ENCODE measurements around the gene PPP1R1C.
"Not testable (repeated sequence)": the region's sequence is repeated elsewhere in the genome, so short reads cannot be mapped to it uniquely, and the experiment has no call there.

PPP1R1C gene

DNA sequence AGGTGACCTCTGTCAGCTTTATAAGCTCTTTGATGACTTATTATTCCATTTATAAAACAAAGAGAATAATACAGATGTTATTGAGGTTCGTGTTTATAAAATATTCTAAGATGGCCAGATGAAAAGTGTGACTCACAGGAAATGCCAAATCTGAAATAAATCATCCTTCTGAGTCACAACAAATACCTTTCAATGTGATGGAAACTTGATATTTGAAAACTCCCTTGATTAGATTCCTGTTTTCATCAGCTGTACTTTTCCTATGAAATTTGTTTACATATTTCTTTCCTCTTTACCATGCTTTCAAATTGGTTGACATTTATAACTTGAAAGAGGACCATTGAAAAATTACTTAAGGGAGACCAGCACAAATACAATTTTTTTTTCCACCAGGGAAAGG, 30.6 kb upstream of the PPP1R1C start:
- DNase-seq (ENCODE audit: low spot score), result no peak
- TF ChIP-seq, protein P1, sequence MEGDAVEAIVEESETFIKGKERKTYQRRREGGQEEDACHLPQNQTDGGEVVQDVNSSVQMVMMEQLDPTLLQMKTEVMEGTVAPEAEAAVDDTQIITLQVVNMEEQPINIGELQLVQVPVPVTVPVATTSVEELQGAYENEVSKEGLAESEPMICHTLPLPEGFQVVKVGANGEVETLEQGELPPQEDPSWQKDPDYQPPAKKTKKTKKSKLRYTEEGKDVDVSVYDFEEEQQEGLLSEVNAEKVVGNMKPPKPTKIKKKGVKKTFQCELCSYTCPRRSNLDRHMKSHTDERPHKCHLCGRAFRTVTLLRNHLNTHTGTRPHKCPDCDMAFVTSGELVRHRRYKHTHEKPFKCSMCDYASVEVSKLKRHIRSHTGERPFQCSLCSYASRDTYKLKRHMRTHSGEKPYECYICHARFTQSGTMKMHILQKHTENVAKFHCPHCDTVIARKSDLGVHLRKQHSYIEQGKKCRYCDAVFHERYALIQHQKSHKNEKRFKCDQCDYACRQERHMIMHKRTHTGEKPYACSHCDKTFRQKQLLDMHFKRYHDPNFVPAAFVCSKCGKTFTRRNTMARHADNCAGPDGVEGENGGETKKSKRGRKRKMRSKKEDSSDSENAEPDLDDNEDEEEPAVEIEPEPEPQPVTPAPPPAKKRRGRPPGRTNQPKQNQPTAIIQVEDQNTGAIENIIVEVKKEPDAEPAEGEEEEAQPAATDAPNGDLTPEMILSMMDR (IDR thresholded peaks at IDR 0.05; ENCODE audit: borderline replicate concordance, control extremely low read depth, extremely low read depth, insufficient read depth, missing control alignments), result no peak
- in situ Hi-C loops (cut with MboI; ENCODE audit: low sequenced_read_pairs, unreplicated experiment), result no loop called here

DNA sequence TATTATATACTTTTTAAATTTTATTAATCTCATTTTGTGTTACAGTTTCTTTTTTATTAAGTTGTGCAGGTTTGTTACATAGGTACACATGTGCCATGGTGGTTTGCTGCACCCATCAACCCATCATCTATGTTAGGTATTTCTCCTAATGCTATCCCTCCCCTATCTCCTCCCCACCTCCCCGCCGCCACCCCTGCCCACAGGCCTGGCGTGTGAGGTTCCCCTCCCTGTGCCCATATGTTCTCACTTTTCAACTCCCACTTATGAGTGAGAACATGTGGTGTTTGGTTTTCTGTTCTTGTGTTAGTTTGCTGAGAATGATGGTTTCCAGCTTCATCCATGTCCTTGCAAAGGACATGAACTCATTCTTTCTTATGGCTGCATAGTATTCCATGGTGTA, 29.8 kb upstream of the PPP1R1C start:
- DNase-seq (ENCODE audit: low spot score), result not testable (repeated sequence)

DNA sequence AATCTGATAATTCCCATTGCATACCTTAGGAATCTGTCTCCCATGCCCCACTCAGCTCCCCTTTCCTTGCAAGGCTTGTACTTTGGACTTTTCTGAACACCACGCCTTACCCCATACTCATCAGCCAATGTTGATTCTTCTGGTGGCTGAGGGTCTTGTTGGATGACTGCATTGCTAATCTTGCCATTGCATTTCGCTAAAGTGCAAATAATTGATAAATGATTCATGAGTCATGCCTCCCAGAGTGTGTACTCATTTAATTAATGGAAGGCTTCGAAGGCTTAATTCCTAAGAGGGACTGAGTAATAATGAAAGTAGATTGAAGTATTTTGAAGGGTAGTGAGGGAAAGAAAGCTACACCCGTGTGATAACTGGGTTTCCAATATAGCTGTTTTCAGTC, 28.0 kb upstream of the PPP1R1C start:
- in situ Hi-C loops (cut with MboI; ENCODE audit: low sequenced_read_pairs, unreplicated experiment), result no loop called here
- TF ChIP-seq, protein P1 (IDR thresholded peaks at IDR 0.05; ENCODE audit: borderline replicate concordance, control extremely low read depth, extremely low read depth, insufficient read depth, missing control alignments), result no peak
- DNase-seq (ENCODE audit: low spot score), result no peak

More for the DNA sequence above, 29.8 kb upstream of the PPP1R1C start:
- in situ Hi-C loops (cut with MboI; ENCODE audit: low sequenced_read_pairs, unreplicated experiment), result not testable (repeated sequence)

DNA sequence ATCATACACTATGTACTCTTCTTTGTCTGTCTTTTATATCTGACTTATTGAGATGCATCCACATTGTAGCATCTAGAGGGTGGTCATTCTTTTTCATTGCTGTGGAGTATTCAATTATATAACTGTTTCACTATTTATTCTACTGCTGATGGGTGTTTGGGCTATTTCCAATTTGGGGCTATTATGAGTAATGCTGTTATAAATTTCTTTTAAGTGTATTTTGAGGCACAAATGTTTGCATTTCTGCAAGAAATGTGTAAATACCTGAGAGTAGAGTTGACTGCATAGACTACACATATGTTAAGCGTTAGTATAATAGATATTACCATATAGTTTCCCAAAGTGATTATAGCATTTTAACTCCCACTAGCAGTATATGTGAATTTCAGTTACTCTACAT, 26.9 kb upstream of the PPP1R1C start:
- TF ChIP-seq, protein P1 (IDR thresholded peaks at IDR 0.05; ENCODE audit: borderline replicate concordance, control extremely low read depth, extremely low read depth, insufficient read depth, missing control alignments), result no peak
- in situ Hi-C loops (cut with MboI; ENCODE audit: low sequenced_read_pairs, unreplicated experiment), result no loop called here
- DNase-seq (ENCODE audit: low spot score), result no peak

DNA sequence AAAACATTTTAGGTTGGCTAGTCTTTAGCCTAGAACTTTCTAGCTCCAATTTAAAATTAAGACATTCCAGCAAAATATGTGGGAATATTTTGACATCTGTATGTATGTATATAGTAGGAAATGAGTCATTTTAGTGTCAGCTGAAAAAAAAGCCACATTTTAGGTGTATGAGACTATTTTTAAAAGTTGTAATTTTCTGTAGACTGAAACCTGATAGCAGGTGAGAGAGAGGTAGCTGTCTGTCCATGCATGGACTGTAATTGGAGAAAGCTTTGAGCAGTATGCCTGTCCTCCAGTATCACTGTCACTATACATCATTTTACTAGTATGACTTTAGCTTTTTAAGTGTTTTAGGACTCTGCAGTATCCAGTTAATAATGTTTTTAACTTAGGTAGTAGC, 26.1 kb upstream of the PPP1R1C start:
- in situ Hi-C loops (cut with MboI; ENCODE audit: low sequenced_read_pairs, unreplicated experiment), result no loop called here
- DNase-seq (ENCODE audit: low spot score), result no peak
- TF ChIP-seq, protein P1 (IDR thresholded peaks at IDR 0.05; ENCODE audit: borderline replicate concordance, control extremely low read depth, extremely low read depth, insufficient read depth, missing control alignments), result no peak

DNA sequence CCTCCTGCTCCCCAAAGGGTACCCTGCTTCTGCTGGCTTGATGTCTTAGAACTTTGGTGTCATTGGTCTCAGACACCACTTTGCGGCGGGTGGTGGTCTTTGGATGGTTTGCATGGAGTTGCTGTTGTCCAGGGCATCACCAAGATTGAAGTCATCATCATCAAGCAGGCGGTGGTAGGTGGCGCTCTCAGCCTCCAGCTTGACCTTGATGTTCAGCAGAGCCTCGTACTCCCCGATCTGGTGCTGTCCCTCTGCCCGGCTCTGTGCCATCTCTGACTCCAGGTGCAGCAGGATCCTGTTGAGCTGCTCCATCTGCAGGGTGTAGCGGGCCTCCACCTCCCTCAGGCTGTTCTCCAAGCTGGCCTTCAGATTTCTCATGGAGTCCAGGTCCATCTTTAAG, 24.5 kb upstream of the PPP1R1C start:
- DNase-seq (ENCODE audit: low spot score); in situ Hi-C loops (cut with MboI; ENCODE audit: low sequenced_read_pairs, unreplicated experiment): not testable (repeated sequence)
- TF ChIP-seq, protein P1 (IDR thresholded peaks at IDR 0.05; ENCODE audit: borderline replicate concordance, control extremely low read depth, extremely low read depth, insufficient read depth, missing control alignments), result peak; percentile 17

DNA sequence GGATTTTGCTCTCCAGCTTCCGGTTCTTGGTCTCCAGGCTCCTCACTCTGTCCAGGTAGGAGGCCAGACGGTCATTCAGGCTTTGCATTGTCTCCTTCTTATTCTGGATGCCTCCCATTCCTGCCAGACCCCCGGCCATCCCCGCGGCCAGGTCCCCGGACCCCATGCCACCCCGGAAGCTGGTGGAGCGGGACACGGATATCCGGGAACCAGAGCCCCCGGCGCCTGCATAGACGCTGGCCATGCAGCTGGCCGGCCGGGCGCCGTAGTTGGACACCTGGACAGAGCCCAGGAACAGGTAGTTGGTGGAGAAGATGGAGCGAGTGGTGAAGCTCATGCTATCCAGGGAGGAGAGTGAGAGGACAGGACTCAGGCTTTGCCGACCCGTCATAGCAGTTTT, 23.5 kb upstream of the PPP1R1C start:
- in situ Hi-C loops (cut with MboI; ENCODE audit: low sequenced_read_pairs, unreplicated experiment), result no loop called here
- no peak for DNase-seq (ENCODE audit: low spot score)

More for the DNA sequence above, 23.5 kb upstream of the PPP1R1C start:
- TF ChIP-seq, protein P1 (IDR thresholded peaks at IDR 0.05; ENCODE audit: borderline replicate concordance, control extremely low read depth, extremely low read depth, insufficient read depth, missing control alignments), result no peak
